ENCODE data around the gene DGKE.

DNA sequence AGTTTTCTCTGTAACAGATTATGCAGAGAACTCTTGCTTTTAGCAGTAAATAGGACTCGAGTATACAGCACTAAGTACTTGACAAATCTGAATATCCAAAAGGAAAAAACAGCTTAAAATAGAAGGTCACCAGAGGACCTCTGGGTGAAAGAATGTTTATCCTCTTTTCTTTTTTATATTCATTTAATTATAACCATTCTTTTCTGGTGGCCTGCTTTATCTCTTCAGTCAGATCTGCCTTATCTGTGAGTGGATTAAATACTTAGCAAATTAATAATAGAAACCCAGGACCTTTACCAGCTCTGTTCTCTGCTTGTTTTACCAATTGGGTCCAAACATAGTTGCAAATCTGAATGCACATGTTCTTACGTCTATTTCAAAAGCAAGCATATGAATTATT, 8.6 kb downstream of the DGKE start:
- TF ChIP-seq CTCF (IDR thresholded peaks at IDR 0.05; ENCODE audit: low read length) (no peak), EZH2 (optimal IDR thresholded peaks at IDR 0.05; ENCODE audit: low read depth, low read length) (no peak)

Measured in MM.1S (cell line).